GM12878 (cell line): ENCODE results near the gene ROBO1. TPM values are rescaled to one million over a fixed set of nuclear protein-coding genes. Genes with fewer than 3 reads are reported as not detected.

Experiments used
- ATAC-seq: fragments of 200-7000 bp; cut with Tn5 transposase; 3 replicates; pipeline ENCODE4 v1.9.1; 2020; ENCODE audit warnings: mild to moderate bottlenecking, moderate library complexity
- BruUV-seq: library from RNA; stranded (reverse); fragments of 400-500 nt; replicated peaks from 2 replicates; lab custom pipeline; 2021; lab: Mats Ljungman, UMichigan
- CTCF ChIA-PET: fragments of 300-600 bp; sonication (Branson Sonifier 250); formaldehyde crosslinking; extraction: SDS; loops from one replicate; lab custom pipeline; 2021; ENCODE audit warnings: inconsistent platforms; lab: Yijun Ruan, JAX
- POLR2A ChIA-PET: fragments of 350-600 bp; formaldehyde crosslinking; extraction: SDS; loops from one replicate; lab custom pipeline; 2021; ENCODE audit warnings: inconsistent platforms; lab: Charles Lee
- RAD21 ChIA-PET: fragments of 300-600 bp; sonication (Branson Sonifier 250); formaldehyde crosslinking; loops from one replicate; lab custom pipeline; 2023; ENCODE audit warnings: antibody characterized with exemption; ENCODE audit not compliant: unreplicated experiment; lab: Charles Lee
- SMC1A ChIA-PET: fragments of 300-600 bp; sonication (Branson Sonifier 250); formaldehyde crosslinking; loops from one replicate; lab custom pipeline; 2023; ENCODE audit not compliant: unreplicated experiment, uncharacterized antibody; lab: Charles Lee
- DNase-seq: peaks from one replicate; pipeline ENCODE4 v3.0.0-alpha.2; 2011; ENCODE audit warnings: low read depth, low spot score
- FAIRE-seq: peaks from 3 replicates; lab custom pipeline; 2011; peaks lifted over from hg19 to GRCh38; lab: Jason Lieb, UNC
- H2AFZ ChIP-seq: 2 replicates; pipeline ENCODE4 v1.6.0; 2011; ENCODE audit warnings: low read depth, low read length, control low read depth; ENCODE audit not compliant: control insufficient read depth
- H3K27ac ChIP-seq: 2 replicates; pipeline ENCODE4 v1.5.1; 2011; ENCODE audit warnings: control low read depth; ENCODE audit not compliant: control insufficient read depth, insufficient read depth
- H3K27me3 ChIP-seq, 2 experiments: replicated peaks in 1 of 2; 2 replicates each; pipeline versions ENCODE4 v1.6.0 to v1.6.1; 2011; ENCODE audit warnings: low read length in 1 of 2; ENCODE audit not compliant: control insufficient read depth in 2 of 2, insufficient read depth in 2 of 2
- H3K36me3 ChIP-seq, 2 experiments: 2 replicates each; pipeline ENCODE4 v1.5.1; 2011; ENCODE audit warnings: low read length in 1 of 2; ENCODE audit not compliant: control insufficient read depth in 2 of 2, insufficient read depth in 2 of 2
- H3K4me1 ChIP-seq: 2 replicates; pipeline ENCODE4 v1.6.1; 2011; ENCODE audit warnings: mild to moderate bottlenecking, low read length, moderate library complexity, mixed read lengths; ENCODE audit not compliant: control insufficient read depth, insufficient read depth
- H3K4me2 ChIP-seq: 2 replicates; pipeline ENCODE4 v1.6.0; 2011; ENCODE audit warnings: control low read depth; ENCODE audit not compliant: control insufficient read depth, insufficient read depth
- H3K4me3 ChIP-seq: fragments of 200-600 bp; sonication (generic); 2 replicates; pipeline ENCODE4 v1.5.1; 2016
- H3K79me2 ChIP-seq: 2 replicates; pipeline ENCODE4 v1.6.0; 2011; ENCODE audit warnings: low read length; ENCODE audit not compliant: control insufficient read depth, insufficient read depth
- H3K9ac ChIP-seq: 2 replicates; pipeline ENCODE4 v1.8.0; 2011; ENCODE audit warnings: low read length, control low read depth, mixed read lengths; ENCODE audit not compliant: control insufficient read depth, insufficient read depth
- H3K9me3 ChIP-seq: replicated peaks from 3 replicates; pipeline ENCODE4 v1.5.1; 2011; ENCODE audit warnings: mild to moderate bottlenecking, low read length; ENCODE audit not compliant: control insufficient read depth, insufficient read depth
- H4K20me1 ChIP-seq: 2 replicates; pipeline ENCODE4 v1.6.0; 2011; ENCODE audit not compliant: control insufficient read depth, insufficient read depth
- CEBPB ChIP-seq, 2 experiments: fragments of 150-350 bp in 1 of 2; IDR thresholded peaks; 2 replicates each; pipeline ENCODE4 v1.6.1; 2012 to 2014; ENCODE audit warnings: low read depth in 2 of 2, low read length in 2 of 2, borderline replicate concordance in 1 of 2, inconsistent platforms in 1 of 2
- E2F4 ChIP-seq: IDR thresholded peaks from 2 replicates; pipeline ENCODE4 v1.6.1; 2012; ENCODE audit warnings: low read depth, low read length, improper control_type of control experiment
- HCFC1 ChIP-seq: fragments of 150-350 bp; IDR thresholded peaks from 2 replicates; pipeline ENCODE4 v1.6.1; 2014; ENCODE audit warnings: low read length
- HDAC6 ChIP-seq: fragments of 200-600 bp; sonication (generic); IDR thresholded peaks from one replicate; pipeline ENCODE4 v1.8.0; 2017; ENCODE audit warnings: antibody characterized with exemption; ENCODE audit not compliant: unreplicated experiment
- HDGF ChIP-seq: fragments of 450-650 bp; IDR thresholded peaks from 2 replicates; pipeline ENCODE4 v1.6.1; 2016; ENCODE audit warnings: antibody characterized with exemption
- HSF1 ChIP-seq: fragments of 150-350 bp; IDR thresholded peaks from 2 replicates; pipeline ENCODE4 v1.6.1; 2014; ENCODE audit warnings: mild to moderate bottlenecking, low read depth, low read length
- MYC ChIP-seq: IDR thresholded peaks from 2 replicates; pipeline ENCODE4 v1.6.1; 2011; ENCODE audit warnings: mild to moderate bottlenecking, low read length, moderate library complexity, inconsistent platforms; ENCODE audit not compliant: insufficient read depth, insufficient replicate concordance, insufficient read length, severe bottlenecking
- NFXL1 ChIP-seq: fragments of 450-650 bp; IDR thresholded peaks from 2 replicates; pipeline ENCODE4 v1.6.1; 2017; ENCODE audit warnings: antibody characterized with exemption, mild to moderate bottlenecking, borderline replicate concordance
- NFYB ChIP-seq: IDR thresholded peaks from 2 replicates; pipeline ENCODE4 v1.6.1; 2011; ENCODE audit warnings: low read depth, mild to moderate bottlenecking, low read length, improper control_type of control experiment, moderate library complexity; ENCODE audit not compliant: insufficient read depth
- POLR2A ChIP-seq: IDR thresholded peaks from 2 replicates; pipeline ENCODE4 v1.6.1; 2011; ENCODE audit warnings: low read depth, mild to moderate bottlenecking, low read length
- RAD51 ChIP-seq: fragments of 450-650 bp; IDR thresholded peaks from 2 replicates; pipeline ENCODE4 v1.6.1; 2016; ENCODE audit warnings: moderate library complexity, mild to moderate bottlenecking, inconsistent platforms
- RBBP5 ChIP-seq: fragments of 200-600 bp; sonication (generic); conservative IDR thresholded peaks from 2 replicates; pipeline ENCODE4 v1.6.1; 2016
- RUNX3 ChIP-seq: IDR thresholded peaks from 2 replicates; pipeline ENCODE4 v1.6.1; 2012; ENCODE audit warnings: low read length, inconsistent platforms
- YY1 ChIP-seq: IDR thresholded peaks from 2 replicates; pipeline ENCODE4 v1.6.1; 2011; ENCODE audit warnings: low read depth, mild to moderate bottlenecking, low read length
- ZNF384 ChIP-seq: IDR thresholded peaks from 2 replicates; pipeline ENCODE4 v1.6.1; 2012; ENCODE audit warnings: low read depth, mild to moderate bottlenecking, low read length, improper control_type of control experiment, borderline replicate concordance
- WGBS: methylation state at CpG from one replicate; pipeline ENCODE4 v1.1.6; 2016; ENCODE audit warnings: low lambda C conversion rate; ENCODE audit not compliant: insufficient replicate concordance, insufficient coverage; ENCODE audit errors: missing lambda C conversion rate; 5-methylcytosine and 5-hydroxymethylcytosine counted together
- in situ Hi-C: fragments of 300-500 bp; cut with MboI; formaldehyde crosslinking; loops from 9 replicates; pipeline ENCODE4 v1.14.3; 2018; ENCODE audit warnings: mixed read lengths
- intact Hi-C: fragments of 100-400 bp; cut with micrococcal nuclease; formaldehyde crosslinking; loops from one replicate; pipeline ENCODE4 v1.14.2; 2022; ENCODE audit not compliant: unreplicated experiment
- polyA plus RNA-seq, 11 experiments: library from polyadenylated mRNA; depleted of rRNA in 4 of 11; unstranded in 6 of 11; stranded (reverse) in 5 of 11; fragments of >200 nt; fragmentation: Nextera tagmentation in 4 of 11; fragmentation: Illumina TruSeq in 1 of 11; extraction: Ambion mirVana in 4 of 11; extraction: Trizol in 1 of 11; gene quantifications; 1 replicate in 1 of 11; 2 replicates in 10 of 11; pipeline versions ENCODE4 v1.2.1 to v1.2.3, GENCODE V29; 2011 to 2016; ENCODE audit warnings: inconsistent platforms in 2 of 11, missing spikeins in 2 of 11, low read depth in 1 of 11
- total RNA-seq, 4 experiments: library from RNA; depleted of rRNA in 3 of 4; stranded (reverse); fragments of >200 nt in 3 of 4; fragmentation: Illumina TruSeq in 1 of 4; extraction: Trizol in 1 of 4; gene quantifications; 2 replicates each; pipeline versions ENCODE4 v1.2.1 to v1.2.3, GENCODE V29; 2013 to 2021

Gene ROBO1
- total and polyA plus RNA-seq, 10 of the 15 experiments (the other 5 are each of a cell fraction or from before 2014, with no cell fraction given) = 0.29 to 46.5 (median 1.2) TPM

- in situ Hi-C loops (loop anchor here (10.0 kb wide), 1 partner anchor 272 kb away; no protein-coding TSS in a partner anchor), intact Hi-C loops (no loop called here)
- ChIA-PET CTCF (interaction anchor here (0.6 to 2.2 kb wide), 3 partner anchors 11 to 280 kb away, joined by 3 to 12 read pairs (median 3); no protein-coding TSS in a partner anchor), RAD21 (interaction anchor here (1.8 kb wide), 1 partner anchor 280 kb away, joined by 7 read pairs; no protein-coding TSS in a partner anchor), POLR2A (no interaction called here), SMC1A (interaction anchor here (1.3 to 2.0 kb wide), 2 partner anchors 280 to 282 kb away, joined by 3 to 8 read pairs; no protein-coding TSS in a partner anchor)
- no peak for ATAC-seq
- Histone ChIP-seq H3K27ac (no peak overlapping the region), H3K9me3 (no peaks in the 10 kb centered on the region), H2AFZ (no peak overlapping the region), H3K36me3 (no peaks in the 10 kb centered on the region), H3K9ac (no peak overlapping the region), H3K4me2 (no peak overlapping the region), H4K20me1 (no peaks in the 10 kb centered on the region), H3K4me3 (no peak overlapping the region), H3K79me2 (no peaks in the 10 kb centered on the region), H3K4me1 (no peaks in the 10 kb centered on the region), H3K27me3 (no peaks in the 10 kb centered on the region)
- WGBS = 25% methylated on average over 8 of the region's 8 CpGs
- no TSS peak for BruUV-seq
- DNase-seq = no peak
- TF ChIP-seq POLR2A = no peak
- no peak for TF ChIP-seq MYC
- no peak for TF ChIP-seq NFYB
- no peak for TF ChIP-seq CEBPB (IDR thresholded peaks at IDR 0.05; ENCODE audit: borderline replicate concordance in 1 of 2, low read depth in 2 of 2, low read length in 2 of 2)
- no peak for TF ChIP-seq HDAC6
- no peak for TF ChIP-seq NFXL1
- TF ChIP-seq YY1 = no peak
- no peak for TF ChIP-seq HCFC1
- TF ChIP-seq E2F4 = no peak
- TF ChIP-seq HSF1 = no peak
- no peak for TF ChIP-seq RUNX3
- no peak for TF ChIP-seq ZNF384
- TF ChIP-seq HDGF = no peak
- no peak for TF ChIP-seq RBBP5
- no peak for TF ChIP-seq RAD51
- FAIRE-seq = no peak
These were observed 401.4 kb downstream of the ROBO1 start for GRCh38 chr3:79366414-79366813.
